Colonic mucosa (tissue), 4 donors: ENCODE measurements around the gene MRPL23. TPM values are rescaled to one million over a fixed set of nuclear protein-coding genes. Genes with fewer than 3 reads are reported as not detected.

Experiments
- DNase-seq: peaks from one replicate; pipeline ENCODE4 v3.0.0-alpha.2; 2020
- H3K27ac ChIP-seq: fragments of 200-600 bp; one replicate; pipeline ENCODE4 v1.8.0; 2021
- H3K27me3 ChIP-seq: fragments of 200-600 bp; one replicate; pipeline ENCODE4 v1.8.0; 2021
- H3K36me3 ChIP-seq: fragments of 200-600 bp; one replicate; pipeline ENCODE4 v1.8.0; 2021
- H3K4me1 ChIP-seq: fragments of 200-600 bp; one replicate; pipeline ENCODE4 v1.8.0; 2021; ENCODE audit warnings: mild to moderate bottlenecking
- H3K4me3 ChIP-seq: fragments of 200-600 bp; one replicate; pipeline ENCODE4 v1.8.0; 2021
- H3K9ac ChIP-seq, 2 donors: one replicate each; pipeline ENCODE4 v1.7.0; 2013; ENCODE audit warnings: control low read depth in 2 of 2, low read depth in 2 of 2, low read length in 2 of 2
- H3K9me3 ChIP-seq: fragments of 200-600 bp; one replicate; pipeline ENCODE4 v1.8.0; 2021
- intact Hi-C: fragments of 100-400 bp; cut with DNase I; formaldehyde crosslinking; loops from one replicate; pipeline ENCODE4 v1.14.1; 2022
- total RNA-seq, 2 donors: library from RNA; stranded (reverse); fragmentation: NEBNext Ultra II Directional in 1 of 2; extraction: Animal tissue kit (Norgen Biotek cat#: 25700) in 1 of 2; gene quantifications; one replicate each; pipeline ENCODE4 v1.2.1, GENCODE V29; 2021
- TF ChIP-seq, protein P1 (sequence below): fragments of 200-600 bp; IDR thresholded peaks from one replicate; pipeline ENCODE4 v1.8.0; 2022; ENCODE audit warnings: antibody characterized with exemption, mild to moderate bottlenecking
- donor health status: healthy.
- donor health status: DM: no; HTN: no; CAD: no.
- donor health status: DM: no; HTN: no; CAD: no.

The MRPL23 gene
- total RNA-seq, 2 donors from 2014 or later, result 89.4 to 140 TPM

DNA sequence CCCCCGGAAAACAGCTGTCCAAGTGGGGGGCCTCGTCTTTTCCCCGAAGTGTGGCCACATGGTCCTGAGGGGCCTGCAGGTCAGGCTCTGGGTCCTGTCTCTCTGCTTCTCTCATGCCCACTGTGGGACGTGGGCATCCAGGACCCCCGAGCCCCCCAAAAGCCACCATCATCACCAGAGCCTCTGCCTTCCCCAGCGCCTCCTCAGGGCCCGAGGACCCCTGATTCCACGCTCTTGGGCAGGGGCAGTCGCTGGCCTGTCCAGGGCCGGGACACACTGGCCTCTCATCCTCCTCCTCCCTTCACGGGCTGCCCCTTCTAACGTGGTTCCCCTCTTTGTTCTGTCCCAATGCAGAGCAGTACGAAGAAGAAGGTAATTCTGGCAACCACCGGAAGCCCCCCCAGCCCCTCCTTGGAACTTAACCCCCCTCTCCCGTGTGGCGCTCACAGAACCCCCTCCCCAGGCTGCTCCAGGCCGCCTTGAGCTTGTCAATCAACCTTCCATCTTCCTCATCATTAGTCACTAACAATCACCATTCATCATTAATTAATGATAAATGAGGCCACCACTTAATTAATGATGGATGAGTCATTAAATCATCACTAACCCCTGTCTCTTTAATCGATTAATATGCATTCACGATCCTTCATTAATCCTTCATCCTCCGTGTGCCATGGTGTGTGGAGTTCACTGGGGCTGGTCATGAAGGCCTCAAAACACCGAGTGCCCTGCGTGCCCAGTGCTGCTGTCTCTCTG lies 23.8 kb upstream of the MRPL23 start:
- Histone ChIP-seq H3K9ac (no peak overlapping the region), H3K27ac (no peak overlapping the region), H3K4me3 (no peak overlapping the region), H3K9me3 (no peaks in the 10 kb centered on the region), H3K27me3 (no peaks in the 10 kb centered on the region), H3K36me3 (no peaks in the 10 kb centered on the region), H3K4me1 (no peaks in the 10 kb centered on the region)
- TF ChIP-seq, protein P1, sequence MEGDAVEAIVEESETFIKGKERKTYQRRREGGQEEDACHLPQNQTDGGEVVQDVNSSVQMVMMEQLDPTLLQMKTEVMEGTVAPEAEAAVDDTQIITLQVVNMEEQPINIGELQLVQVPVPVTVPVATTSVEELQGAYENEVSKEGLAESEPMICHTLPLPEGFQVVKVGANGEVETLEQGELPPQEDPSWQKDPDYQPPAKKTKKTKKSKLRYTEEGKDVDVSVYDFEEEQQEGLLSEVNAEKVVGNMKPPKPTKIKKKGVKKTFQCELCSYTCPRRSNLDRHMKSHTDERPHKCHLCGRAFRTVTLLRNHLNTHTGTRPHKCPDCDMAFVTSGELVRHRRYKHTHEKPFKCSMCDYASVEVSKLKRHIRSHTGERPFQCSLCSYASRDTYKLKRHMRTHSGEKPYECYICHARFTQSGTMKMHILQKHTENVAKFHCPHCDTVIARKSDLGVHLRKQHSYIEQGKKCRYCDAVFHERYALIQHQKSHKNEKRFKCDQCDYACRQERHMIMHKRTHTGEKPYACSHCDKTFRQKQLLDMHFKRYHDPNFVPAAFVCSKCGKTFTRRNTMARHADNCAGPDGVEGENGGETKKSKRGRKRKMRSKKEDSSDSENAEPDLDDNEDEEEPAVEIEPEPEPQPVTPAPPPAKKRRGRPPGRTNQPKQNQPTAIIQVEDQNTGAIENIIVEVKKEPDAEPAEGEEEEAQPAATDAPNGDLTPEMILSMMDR, result no peak
- intact Hi-C loops, result no loop called here
- DNase-seq, result no peak

DNA sequence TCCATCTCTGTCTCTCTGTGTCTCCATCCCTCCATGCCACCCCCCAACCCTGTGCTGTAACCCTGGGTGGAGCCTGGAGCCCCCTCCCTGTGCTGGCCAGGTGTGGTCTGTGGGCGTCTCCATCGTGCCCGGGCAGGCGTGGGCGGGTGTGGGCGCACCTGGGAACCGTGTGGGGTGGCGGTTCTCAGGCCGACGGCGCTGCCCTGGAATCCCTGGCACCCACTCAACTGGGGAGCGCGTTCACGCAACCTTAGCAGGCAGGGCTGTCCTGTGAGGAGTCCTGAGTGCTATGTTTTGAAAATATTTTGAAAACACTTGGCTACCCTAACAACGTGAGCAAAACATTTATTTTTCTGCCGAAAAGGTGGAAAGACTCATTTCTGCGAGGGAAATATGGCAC lies 23.0 kb upstream of the MRPL23 start:
- Histone ChIP-seq H3K4me1 (no peaks in the 10 kb centered on the region), H3K27ac (no peak overlapping the region), H3K27me3 (no peaks in the 10 kb centered on the region), H3K36me3 (no peaks in the 10 kb centered on the region), H3K9me3 (no peaks in the 10 kb centered on the region), H3K9ac (no peak overlapping the region), H3K4me3 (no peak overlapping the region)
- DNase-seq, result no peak
- TF ChIP-seq, protein P1, result no peak
- intact Hi-C loops, result no loop called here

DNA sequence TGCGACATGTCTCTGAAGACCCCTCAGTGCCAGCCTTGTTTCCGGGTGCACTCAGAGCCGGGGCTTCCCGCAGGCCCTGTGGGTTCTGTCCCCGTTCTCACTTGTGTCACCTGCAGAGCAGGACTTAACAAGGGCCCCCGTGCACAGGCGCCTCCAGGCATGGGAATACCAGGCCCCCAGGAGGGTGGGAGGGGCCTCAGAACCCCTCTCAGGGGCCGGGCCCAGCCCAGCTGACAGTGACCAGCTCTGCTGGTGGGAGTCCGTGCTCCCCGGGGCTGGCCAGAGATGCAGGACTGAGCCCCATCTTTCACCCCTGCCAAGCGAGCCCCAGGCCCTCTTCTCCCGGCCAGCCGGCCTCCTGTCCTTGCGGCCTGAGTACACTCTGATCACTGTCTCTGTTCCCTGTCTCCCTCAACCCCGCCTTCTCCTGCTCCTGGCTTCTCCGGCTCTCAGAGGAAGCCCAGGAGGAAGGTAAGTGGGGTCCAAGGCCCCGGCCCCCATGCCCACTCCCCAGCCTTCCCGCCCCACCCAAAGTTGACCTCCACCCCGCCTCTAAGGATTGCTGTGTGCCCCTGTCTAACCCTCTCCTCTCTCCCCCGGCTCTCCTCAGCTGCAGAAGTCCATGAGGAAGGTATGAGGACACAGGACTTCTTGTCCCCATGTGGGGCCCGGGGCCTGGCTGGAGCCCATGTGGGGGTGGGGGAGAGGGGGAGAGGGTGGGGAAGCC lies 22.3 kb upstream of the MRPL23 start:
- intact Hi-C loops, result no loop called here
- no peak for DNase-seq
- no peaks in the 10 kb centered on the region for H3K36me3 ChIP-seq
- H3K27ac ChIP-seq, result no peak overlapping the region
- no peaks in the 10 kb centered on the region for H3K4me1 ChIP-seq
- TF ChIP-seq, protein P1, result no peak
- no peaks in the 10 kb centered on the region for H3K27me3 ChIP-seq
- no peak overlapping the region for H3K9ac ChIP-seq
- no peak overlapping the region for H3K4me3 ChIP-seq
- H3K9me3 ChIP-seq, result no peaks in the 10 kb centered on the region

DNA sequence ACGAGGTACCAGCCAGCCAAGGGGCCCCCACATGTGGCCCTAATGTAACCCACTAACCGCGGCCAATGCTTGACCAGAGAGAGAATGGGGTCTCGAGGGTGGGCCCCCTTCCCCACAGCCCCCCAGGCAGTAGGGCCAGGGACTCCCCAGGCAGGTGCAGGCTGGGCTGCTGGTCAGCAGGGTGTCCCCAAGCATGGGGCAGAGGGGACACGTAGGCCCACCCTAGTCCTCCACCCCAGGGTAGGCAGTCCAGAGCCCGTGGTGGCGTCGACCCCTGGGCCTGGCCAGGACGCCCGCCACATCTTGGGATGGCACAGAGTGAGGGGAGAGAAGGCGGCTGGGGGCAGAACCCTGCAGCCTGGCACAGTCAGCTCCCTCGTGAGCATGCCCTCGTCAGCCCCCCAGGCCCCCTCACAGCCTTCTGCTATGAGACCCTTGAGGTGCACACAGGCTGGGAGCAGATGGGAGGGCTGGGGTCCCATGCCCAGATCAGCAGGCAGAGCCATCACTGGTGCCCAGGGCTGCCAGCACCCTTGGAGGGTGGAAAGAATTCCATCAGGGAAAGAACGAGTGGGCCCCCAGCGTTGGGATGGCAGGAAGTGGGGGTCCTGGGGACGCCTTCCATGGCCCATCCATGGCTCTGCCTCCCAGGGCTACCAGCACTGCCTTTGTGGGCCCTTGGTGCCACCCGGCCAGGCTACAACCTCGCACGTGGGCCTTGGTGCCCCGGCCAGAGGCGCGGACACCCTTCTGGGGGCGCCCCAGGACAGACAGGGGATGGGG lies 21.6 kb upstream of the MRPL23 start:
- H3K9ac ChIP-seq, result no peak overlapping the region
- H3K4me3 ChIP-seq, result no peak overlapping the region
- H3K27me3 ChIP-seq, result no peaks in the 10 kb centered on the region
- no peaks in the 10 kb centered on the region for H3K36me3 ChIP-seq
- no peaks in the 10 kb centered on the region for H3K9me3 ChIP-seq
- intact Hi-C loops, result no loop called here
- TF ChIP-seq, protein P1, result no peak
- DNase-seq, result no peak
- no peaks in the 10 kb centered on the region for H3K4me1 ChIP-seq
- H3K27ac ChIP-seq, result no peak overlapping the region

DNA sequence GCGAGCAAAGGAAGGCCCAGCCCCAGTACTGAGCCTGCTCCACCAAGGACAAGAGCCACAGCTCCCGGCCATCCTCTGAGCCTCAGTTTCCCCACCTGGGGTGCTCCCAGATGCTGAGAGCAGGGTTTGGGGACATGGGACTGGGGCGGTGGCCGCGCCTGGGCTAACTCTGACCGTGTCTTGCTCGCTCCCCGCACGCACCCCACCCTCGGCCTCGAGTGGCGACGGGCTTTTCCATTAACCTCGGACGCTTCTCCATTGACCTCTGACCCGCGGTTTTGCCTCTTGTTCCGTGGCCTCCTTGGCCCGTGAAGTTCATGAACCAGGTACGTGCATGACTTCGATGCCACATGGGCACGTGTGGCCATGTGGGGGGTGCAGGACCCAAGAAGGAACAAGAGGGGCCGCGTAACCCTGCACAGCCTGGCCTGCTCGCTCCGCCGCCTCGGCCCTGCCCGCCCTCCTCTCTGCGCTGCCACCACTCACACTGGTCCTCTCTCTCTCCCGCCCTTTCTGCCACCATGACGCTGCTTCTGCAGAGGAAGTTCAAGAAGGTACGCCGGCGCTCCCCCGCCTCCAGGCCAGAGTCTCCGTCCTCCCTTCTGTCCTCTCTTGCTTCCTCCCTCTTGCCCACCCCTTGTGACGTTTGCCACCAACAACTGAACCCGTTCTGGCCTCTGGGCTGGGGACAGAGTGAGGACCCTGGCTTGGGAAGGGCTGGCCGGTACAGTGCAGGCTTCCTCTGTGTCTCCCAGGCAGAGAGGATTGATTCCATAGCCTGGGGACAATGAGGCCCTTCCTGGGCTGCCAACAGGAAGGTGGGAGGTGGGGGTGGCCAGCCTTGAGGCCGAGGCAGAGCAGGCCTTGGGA lies 20.7 kb upstream of the MRPL23 start:
- DNase-seq, result no peak
- no peaks in the 10 kb centered on the region for H3K9me3 ChIP-seq
- intact Hi-C loops, result no loop called here
- no peak overlapping the region for H3K4me3 ChIP-seq
- H3K9ac ChIP-seq, result no peak overlapping the region
- TF ChIP-seq, protein P1, result no peak
- no peaks in the 10 kb centered on the region for H3K36me3 ChIP-seq
- H3K27me3 ChIP-seq, result no peaks in the 10 kb centered on the region
- no peak overlapping the region for H3K27ac ChIP-seq
- no peaks in the 10 kb centered on the region for H3K4me1 ChIP-seq
